ENCODE measurements around the gene DCLK1.

The DCLK1 gene

DNA sequence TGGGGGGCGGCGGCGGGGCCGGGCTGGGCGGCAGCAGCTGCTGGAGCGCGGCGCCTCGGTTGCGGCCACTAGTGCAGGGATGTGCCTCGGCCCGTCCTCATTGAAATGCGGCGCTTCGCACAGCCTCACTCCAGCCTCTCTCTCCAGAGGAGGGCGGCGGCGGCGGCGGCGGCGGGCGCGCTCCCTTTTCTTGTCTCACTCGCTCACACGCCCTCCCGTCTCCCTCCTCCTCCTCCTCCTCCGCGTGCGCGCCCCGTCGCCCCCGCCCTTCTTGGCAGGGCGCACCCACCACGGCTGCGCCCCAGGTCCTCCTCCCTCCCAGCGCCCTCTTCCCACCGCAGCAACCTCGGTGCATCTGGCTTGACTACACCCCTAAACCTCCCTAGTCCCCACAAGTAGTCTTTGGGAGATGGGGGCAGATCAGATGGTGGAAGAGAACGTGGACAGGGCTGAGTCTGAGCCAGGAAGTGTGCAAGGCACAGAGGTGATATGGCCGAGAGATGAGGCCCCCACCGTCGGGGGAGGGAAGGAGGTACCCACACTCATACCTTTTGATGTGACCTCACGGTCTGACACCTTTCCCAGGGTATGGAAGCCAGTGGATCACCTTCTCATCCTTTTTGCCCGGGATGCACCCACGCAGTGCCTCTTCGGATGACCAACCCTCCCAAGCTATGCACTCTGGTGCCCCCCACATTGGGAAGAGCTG, at the start of gene DCLK1:
TSS of gene DCLK1 (minus strand) at position 161 of the 709 bp plus-strand sequence.
- DNase-seq, result no peak

DNA sequence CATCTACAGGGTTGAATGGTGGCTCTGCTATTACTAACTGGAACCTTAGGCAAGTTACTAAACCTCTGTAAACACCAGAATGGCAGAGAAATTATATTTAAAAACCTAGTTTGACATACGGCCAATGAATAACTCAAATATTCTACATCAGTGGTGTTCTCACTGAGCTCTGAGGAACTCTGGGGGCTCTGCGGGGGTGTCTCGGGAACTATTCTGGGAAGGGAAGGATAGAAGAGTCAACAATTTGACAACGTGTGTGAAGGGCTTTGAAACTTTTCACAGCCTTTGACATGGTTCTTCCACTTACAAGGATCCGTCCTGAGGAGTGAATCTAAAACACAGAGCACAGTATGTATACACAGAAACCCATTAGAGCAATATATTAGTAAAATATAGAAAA, 44.4 kb upstream of the DCLK1 start:
- no peak for DNase-seq

DNA sequence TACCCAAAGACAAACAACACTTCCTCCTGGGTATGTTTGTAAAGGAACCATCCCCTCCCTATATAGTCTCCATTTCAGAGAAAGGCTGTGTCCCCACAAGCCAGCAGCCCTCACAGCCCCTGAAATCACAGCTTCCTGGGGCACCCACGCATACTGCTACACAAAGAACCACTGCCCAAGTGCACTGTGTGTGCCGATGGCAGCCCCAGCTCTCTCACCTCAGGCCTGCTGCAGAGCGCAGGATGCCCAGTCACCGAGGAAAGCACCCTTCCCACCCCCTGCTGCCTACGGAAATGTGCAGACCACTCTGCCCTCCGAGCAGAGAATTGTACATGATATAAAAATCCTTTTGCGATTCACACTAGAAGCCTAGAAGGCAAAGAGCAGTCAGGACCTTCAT, 43.7 kb upstream of the DCLK1 start:
- no peak for DNase-seq

- DNase-seq, result no peak
Observed at GRCh38 chr13:36173571-36174322, 42.6 kb upstream of the DCLK1 start.

DNA sequence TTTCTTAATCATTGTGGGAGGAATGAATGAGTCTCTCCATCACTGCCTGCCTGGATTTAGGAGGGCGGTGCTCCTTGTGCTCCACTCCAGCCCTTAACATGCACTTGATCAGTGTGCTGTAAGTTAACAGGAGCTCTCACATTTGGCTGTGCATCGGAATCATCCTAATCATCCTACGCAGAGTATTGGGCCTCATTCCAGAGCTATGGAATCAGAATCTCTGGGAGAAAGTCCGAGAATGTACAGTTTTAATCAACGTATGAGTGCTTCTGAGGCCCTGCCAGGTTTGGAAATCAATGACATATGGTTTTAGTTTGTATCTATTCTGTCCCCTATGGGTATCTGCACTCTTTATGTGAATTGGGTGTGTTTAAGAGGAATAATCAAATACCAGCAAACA, 34.9 kb upstream of the DCLK1 start:
- DNase-seq, result no peak

GRCh38 chr13:36163809-36164308, 32.7 kb upstream of the DCLK1 start:
- DNase-seq, result peak; percentile 13

DNA sequence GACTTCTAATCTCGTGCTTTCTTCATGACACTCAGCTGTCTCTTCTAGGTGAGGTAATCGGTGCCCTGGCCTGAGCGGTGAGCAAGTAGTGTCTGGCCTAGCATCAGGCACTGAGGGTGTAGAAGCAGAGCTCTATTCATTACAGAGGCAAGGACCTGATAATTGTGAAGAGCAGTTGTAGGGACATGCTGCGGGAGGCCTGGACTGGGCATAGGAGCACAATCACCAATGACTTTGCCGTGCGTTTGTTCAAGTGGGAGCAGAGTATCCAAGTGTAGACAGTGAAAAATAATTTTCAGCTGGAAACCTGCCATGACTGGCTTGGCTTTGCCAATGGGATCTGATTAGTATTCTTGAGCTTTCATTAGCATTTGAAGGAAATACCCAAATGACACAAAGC, 32.1 kb upstream of the DCLK1 start:
- no peak for DNase-seq

DNA sequence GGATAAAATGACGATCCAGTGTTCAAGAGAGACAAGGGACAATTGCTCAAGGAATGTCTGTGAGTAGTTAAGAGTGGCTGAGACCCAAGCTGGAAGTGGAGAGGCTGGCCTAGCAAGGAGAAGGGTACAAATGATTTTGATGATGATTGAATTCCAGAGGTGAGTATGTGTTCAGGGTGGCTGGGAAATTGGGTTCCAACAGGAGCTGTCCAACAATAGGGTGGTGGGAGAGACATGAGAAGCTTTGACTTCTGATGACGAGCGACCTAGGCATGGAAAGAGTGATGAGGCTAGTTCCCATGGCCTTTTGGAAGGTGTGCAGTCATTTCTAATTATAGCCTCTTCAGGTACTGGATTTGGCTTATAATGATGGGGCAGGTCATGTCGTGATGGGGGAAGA, 29.1 kb upstream of the DCLK1 start:
- DNase-seq, result no peak

- DNase-seq, result no peak
Observed at GRCh38 chr13:36158611-36159010, 27.4 kb upstream of the DCLK1 start.

DNA sequence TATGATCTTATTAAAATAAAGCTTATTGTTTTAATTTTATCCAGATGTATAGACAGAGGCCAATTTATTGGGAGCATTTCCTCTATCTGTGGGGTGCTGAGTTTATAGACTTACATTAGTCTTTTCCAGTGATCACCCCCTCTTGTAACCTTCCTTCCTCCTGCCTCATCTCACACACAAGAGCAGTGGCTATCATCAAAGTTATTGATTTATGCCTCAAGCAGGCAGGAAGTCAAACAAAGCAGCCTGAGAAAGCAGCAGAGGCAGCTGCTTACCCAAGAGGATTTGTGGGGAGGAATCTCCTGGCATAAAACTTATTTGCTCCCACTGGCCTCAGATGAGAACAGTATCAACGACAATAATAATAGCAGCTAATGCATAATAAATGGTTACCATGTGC, 26.3 kb upstream of the DCLK1 start:
- DNase-seq, result no peak

GRCh38 chr13:36154567-36155291, 23.5 kb upstream of the DCLK1 start:
- no peak for DNase-seq

GRCh38 chr13:36151591-36151990, 20.4 kb upstream of the DCLK1 start:
- DNase-seq, result no peak

DNA sequence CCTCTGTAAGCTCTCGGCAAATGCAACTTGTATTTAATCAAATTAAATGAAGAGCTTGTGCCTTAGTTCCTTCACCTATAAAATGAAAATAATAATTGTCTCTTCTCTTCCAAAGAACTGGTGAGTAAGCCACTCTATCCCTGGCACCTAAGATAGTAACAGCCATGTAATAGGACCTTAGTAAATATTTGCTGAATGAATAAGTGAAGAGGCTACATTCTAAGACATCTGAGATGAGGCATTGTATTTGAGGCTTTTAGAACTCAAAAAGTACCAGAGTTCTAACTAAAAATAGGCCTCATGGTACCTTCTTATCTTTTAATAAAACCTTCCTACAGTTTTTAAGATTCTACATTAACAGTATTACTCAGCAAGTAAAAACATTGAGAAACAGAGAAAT, 17.3 kb upstream of the DCLK1 start:
- no peak for DNase-seq

GRCh38 chr13:36147330-36147729, 16.1 kb upstream of the DCLK1 start:
- no peak for DNase-seq

DNA sequence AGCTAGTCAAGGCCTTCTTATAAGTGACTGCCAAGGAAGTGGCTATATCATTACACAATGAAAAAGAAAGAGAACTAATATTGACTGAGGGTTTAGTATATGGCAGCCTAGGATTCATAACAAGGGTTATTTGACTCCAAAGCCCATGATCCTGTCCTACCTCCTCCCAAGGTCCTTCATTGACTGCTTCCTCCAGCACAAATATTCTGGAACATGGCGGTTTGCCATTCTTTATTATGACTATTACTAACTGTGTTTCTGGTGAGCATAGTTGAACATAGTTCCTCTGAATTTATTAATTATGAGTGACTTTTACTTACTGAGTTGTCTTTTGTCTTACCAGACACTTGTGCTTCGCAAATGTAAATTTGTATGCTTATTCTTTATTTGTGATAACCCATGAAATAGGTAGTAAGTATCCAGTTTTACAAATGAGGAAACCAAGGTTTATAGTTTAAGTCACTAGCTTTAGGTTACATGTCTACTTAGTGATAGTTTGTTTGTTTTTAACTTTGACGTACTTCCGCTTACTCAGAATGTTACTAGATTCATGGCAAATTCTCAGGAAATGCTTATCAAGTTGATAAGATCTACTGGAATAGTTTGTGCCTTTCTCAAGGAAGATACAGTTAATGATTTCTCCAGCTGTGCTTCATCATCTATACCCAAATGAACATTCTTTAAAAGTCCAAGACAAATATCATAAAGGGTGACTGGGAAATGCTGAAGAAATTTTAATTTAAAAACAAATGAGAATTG, 15.5 kb upstream of the DCLK1 start:
- DNase-seq, result no peak

GRCh38 chr13:36143738-36144137, 12.6 kb upstream of the DCLK1 start:
- no peak for DNase-seq

DNA sequence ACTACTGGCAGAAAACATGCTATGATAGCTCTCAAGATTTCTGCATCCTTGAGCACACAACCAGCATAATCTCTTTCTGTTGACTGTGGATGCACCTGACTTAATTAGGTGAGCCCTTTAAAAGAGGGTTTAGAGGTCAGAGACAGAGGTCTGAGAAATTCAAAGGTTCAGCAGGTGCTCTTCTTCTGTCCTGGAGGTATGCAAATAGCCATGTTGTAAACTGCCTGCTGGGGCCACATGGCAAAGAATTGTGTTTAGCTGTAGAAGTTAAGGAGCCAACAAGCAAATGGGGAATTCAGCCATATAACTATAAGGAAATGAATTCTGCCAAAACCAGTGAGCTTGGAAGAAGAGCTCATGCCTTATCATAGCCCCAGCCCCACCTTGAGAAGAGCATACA, 11.6 kb upstream of the DCLK1 start:
- DNase-seq, result no peak

DNA sequence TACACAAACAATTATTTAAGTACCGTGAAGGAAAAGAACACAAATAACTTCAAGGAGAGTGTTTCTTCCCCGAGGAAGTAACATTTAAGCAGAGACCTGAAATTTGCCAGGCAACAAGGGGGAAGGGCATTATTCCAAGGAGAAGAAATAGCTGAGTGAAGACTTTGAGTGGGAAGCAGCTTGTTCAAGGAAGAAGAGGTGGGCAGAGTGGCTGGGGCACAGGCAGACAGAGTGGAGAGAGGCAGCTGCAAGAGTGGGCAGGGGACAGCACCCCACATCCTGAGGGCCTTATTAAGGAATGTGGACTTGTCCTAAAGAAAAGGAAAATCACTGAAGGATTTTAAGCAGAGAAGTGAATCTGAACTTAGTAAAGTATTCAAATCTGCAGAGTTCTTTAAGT, 4.7 kb upstream of the DCLK1 start:
- no peak for DNase-seq

- no peak for DNase-seq
Observed at GRCh38 chr13:36134632-36135031, 3.5 kb upstream of the DCLK1 start.

GRCh38 chr13:36133950-36134626, 2.9 kb upstream of the DCLK1 start:
- no peak for DNase-seq

DNA sequence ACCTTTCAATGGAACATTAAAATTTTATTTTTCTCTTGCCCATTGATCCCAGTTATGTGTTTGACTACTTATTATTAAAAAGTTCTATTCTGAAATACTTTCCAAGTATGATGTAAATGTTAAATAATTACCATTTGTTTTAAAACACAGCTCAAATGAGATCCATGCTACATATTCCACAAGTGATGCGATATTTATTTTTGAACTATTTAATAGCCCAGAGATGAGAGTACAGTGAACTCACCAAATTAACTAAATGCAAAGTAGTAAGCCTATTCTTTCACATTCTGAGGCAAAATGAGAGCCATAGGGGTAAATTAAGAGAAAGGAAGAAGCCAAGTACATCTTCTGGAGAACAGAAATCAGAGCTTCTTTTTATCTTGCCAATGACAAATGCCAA, 1.2 kb upstream of the DCLK1 start:
- DNase-seq, result no peak

- no peak for DNase-seq
Observed at GRCh38 chr13:36131931-36132297, 732 bp upstream of the DCLK1 start.
